OCI-LY1 (cell line): ENCODE results near the gene BTBD9.

Source experiments
- H2AFZ ChIP-seq: fragments of 200-600 bp; sonication (generic), shearing (Covaris generic); 2 replicates; pipeline ENCODE4 v1.6.0; 2014; ENCODE audit warnings: antibody characterized with exemption, mild to moderate bottlenecking, low read length
- H3F3A ChIP-seq: fragments of 200-600 bp; sonication (generic), shearing (Covaris generic); 2 replicates; pipeline ENCODE4 v1.6.0; 2014; ENCODE audit warnings: mild to moderate bottlenecking, antibody characterized with exemption, low read length, moderate library complexity; ENCODE audit not compliant: insufficient read depth
- H3K27ac ChIP-seq: fragments of 200-600 bp; sonication (generic); 2 replicates; pipeline ENCODE4 v1.5.1; 2014; ENCODE audit warnings: low read length, mixed run types, mild to moderate bottlenecking, low read depth; ENCODE audit not compliant: poor library complexity, severe bottlenecking
- H3K27me3 ChIP-seq: fragments of 200-600 bp; sonication (generic); 2 replicates; pipeline ENCODE4 v1.6.0; 2014; ENCODE audit warnings: antibody characterized with exemption, mild to moderate bottlenecking, low read length, moderate library complexity; ENCODE audit not compliant: insufficient read depth
- H3K36me3 ChIP-seq: fragments of 200-600 bp; sonication (generic); 2 replicates; pipeline ENCODE4 v1.6.1; 2014; ENCODE audit warnings: mild to moderate bottlenecking, antibody characterized with exemption, low read length, moderate library complexity, mixed read lengths; ENCODE audit not compliant: insufficient read depth
- H3K4me1 ChIP-seq: fragments of 200-600 bp; sonication (generic); 2 replicates; pipeline ENCODE4 v1.5.1; 2014; ENCODE audit warnings: mild to moderate bottlenecking, low read length, moderate library complexity; ENCODE audit not compliant: insufficient read depth, severe bottlenecking
- H3K4me2 ChIP-seq: fragments of 200-600 bp; sonication (generic), shearing (Covaris generic); 2 replicates; pipeline ENCODE4 v1.6.1; 2014; ENCODE audit warnings: low read length
- H3K4me3 ChIP-seq: fragments of 200-600 bp; sonication (generic); 2 replicates; pipeline ENCODE4 v1.5.1; 2014; ENCODE audit warnings: low read length, low read depth, mild to moderate bottlenecking, mixed read lengths; ENCODE audit not compliant: poor library complexity, severe bottlenecking
- H3K79me2 ChIP-seq: fragments of 200-600 bp; shearing (Covaris generic); 2 replicates; pipeline ENCODE4 v1.6.1; 2016; ENCODE audit warnings: mixed run types, low read length, mixed read lengths; ENCODE audit not compliant: insufficient read depth
- H3K9ac ChIP-seq: fragments of 200-600 bp; sonication (generic), shearing (Covaris generic); 2 replicates; pipeline ENCODE4 v1.6.1; 2014; ENCODE audit warnings: mild to moderate bottlenecking, low read length, mixed read lengths
- H3K9me2 ChIP-seq: fragments of 200-600 bp; sonication (generic), shearing (Covaris generic); 2 replicates; pipeline ENCODE4 v1.6.1; 2014; ENCODE audit warnings: low read depth, mild to moderate bottlenecking, low read length, mixed read lengths
- H3K9me3 ChIP-seq: fragments of 200-600 bp; shearing (Covaris generic); 2 replicates; pipeline ENCODE4 v1.6.1; 2014; ENCODE audit warnings: low read length, mixed read lengths
- H4K20me1 ChIP-seq: fragments of 200-600 bp; sonication (generic), shearing (Covaris generic); 2 replicates; pipeline ENCODE4 v1.6.0; 2016; ENCODE audit warnings: mild to moderate bottlenecking, low read length; ENCODE audit not compliant: insufficient read depth
- EZH2 ChIP-seq: fragments of 200-600 bp; sonication (generic), shearing (Covaris generic); IDR thresholded peaks from 2 replicates; pipeline ENCODE4 v1.8.0; 2017; ENCODE audit warnings: borderline replicate concordance, mixed run types, mild to moderate bottlenecking, antibody characterized with exemption, low read length, moderate library complexity, mixed read lengths
- TF ChIP-seq, protein P1 (sequence below): fragments of 200-600 bp; sonication (generic), shearing (Covaris generic); IDR thresholded peaks from 2 replicates; pipeline ENCODE4 v1.5.1; 2017; ENCODE audit warnings: mild to moderate bottlenecking, antibody characterized with exemption, low read length, moderate library complexity, mixed read lengths

Gene BTBD9

DNA sequence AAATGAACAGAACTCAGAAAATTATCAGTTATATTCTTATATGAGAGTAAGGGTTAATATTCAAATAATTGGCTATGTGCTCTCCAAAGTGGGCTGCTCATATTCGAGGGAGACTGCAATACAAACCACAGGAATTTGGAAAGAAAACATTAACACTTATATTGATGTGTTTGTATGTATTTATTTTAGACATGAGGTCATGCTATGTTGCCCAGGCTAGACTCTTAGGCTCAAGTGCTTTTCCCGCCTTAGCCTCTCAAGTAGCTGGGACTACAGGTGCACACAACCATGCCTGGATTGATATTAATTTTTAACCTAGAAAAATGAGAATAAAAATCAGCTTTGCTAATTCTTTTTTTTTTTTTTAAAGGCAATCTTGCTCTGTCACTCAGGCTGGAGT, 35.0 kb downstream of the BTBD9 start:
- no peak overlapping the region for H3K9ac ChIP-seq
- H3K4me2 ChIP-seq, result no peak overlapping the region
- no peak for TF ChIP-seq EZH2
- TF ChIP-seq, protein P1, sequence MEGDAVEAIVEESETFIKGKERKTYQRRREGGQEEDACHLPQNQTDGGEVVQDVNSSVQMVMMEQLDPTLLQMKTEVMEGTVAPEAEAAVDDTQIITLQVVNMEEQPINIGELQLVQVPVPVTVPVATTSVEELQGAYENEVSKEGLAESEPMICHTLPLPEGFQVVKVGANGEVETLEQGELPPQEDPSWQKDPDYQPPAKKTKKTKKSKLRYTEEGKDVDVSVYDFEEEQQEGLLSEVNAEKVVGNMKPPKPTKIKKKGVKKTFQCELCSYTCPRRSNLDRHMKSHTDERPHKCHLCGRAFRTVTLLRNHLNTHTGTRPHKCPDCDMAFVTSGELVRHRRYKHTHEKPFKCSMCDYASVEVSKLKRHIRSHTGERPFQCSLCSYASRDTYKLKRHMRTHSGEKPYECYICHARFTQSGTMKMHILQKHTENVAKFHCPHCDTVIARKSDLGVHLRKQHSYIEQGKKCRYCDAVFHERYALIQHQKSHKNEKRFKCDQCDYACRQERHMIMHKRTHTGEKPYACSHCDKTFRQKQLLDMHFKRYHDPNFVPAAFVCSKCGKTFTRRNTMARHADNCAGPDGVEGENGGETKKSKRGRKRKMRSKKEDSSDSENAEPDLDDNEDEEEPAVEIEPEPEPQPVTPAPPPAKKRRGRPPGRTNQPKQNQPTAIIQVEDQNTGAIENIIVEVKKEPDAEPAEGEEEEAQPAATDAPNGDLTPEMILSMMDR, result no peak
- no peaks in the 10 kb centered on the region for H4K20me1 ChIP-seq
- H3K4me3 ChIP-seq, result no peak overlapping the region
- H3F3A ChIP-seq, result no peaks in the 10 kb centered on the region
- H2AFZ ChIP-seq, result no peak overlapping the region
- H3K36me3 ChIP-seq, result no peaks in the 10 kb centered on the region
- no peaks in the 10 kb centered on the region for H3K27me3 ChIP-seq
- no peaks in the 10 kb centered on the region for H3K4me1 ChIP-seq
- no peaks in the 10 kb centered on the region for H3K9me3 ChIP-seq
- no peaks in the 10 kb centered on the region for H3K9me2 ChIP-seq
- H3K27ac ChIP-seq, result no peak overlapping the region
- no peaks in the 10 kb centered on the region for H3K79me2 ChIP-seq

GRCh38 chr6:38603966-38604365, 35.8 kb downstream of the BTBD9 start:
- no peaks in the 10 kb centered on the region for H3F3A ChIP-seq
- H3K4me1 ChIP-seq, result no peaks in the 10 kb centered on the region
- H3K79me2 ChIP-seq, result no peaks in the 10 kb centered on the region
- H3K36me3 ChIP-seq, result no peaks in the 10 kb centered on the region
- no peak overlapping the region for H3K27ac ChIP-seq
- H3K9me3 ChIP-seq, result no peaks in the 10 kb centered on the region
- no peak overlapping the region for H3K9ac ChIP-seq
- H2AFZ ChIP-seq, result no peak overlapping the region
- H4K20me1 ChIP-seq, result no peaks in the 10 kb centered on the region
- no peak overlapping the region for H3K4me3 ChIP-seq
- H3K9me2 ChIP-seq, result no peaks in the 10 kb centered on the region
- TF ChIP-seq, protein P1, result no peak
- TF ChIP-seq EZH2, result no peak
- H3K4me2 ChIP-seq, result no peak overlapping the region
- H3K27me3 ChIP-seq, result no peaks in the 10 kb centered on the region

GRCh38 chr6:38603496-38603895, 36.2 kb downstream of the BTBD9 start:
- no peaks in the 10 kb centered on the region for H3K4me1 ChIP-seq
- H3K79me2 ChIP-seq, result no peaks in the 10 kb centered on the region
- H3K4me3 ChIP-seq, result no peak overlapping the region
- no peak overlapping the region for H2AFZ ChIP-seq
- H3K27me3 ChIP-seq, result no peaks in the 10 kb centered on the region
- no peaks in the 10 kb centered on the region for H3F3A ChIP-seq
- no peak overlapping the region for H3K9ac ChIP-seq
- H4K20me1 ChIP-seq, result no peaks in the 10 kb centered on the region
- H3K27ac ChIP-seq, result no peak overlapping the region
- H3K9me2 ChIP-seq, result no peaks in the 10 kb centered on the region
- no peak for TF ChIP-seq EZH2
- TF ChIP-seq, protein P1, result no peak
- H3K9me3 ChIP-seq, result no peaks in the 10 kb centered on the region
- H3K36me3 ChIP-seq, result no peaks in the 10 kb centered on the region
- no peak overlapping the region for H3K4me2 ChIP-seq
